ENCODE data around the gene SP8.

GRCh38 chr7:20804345-20804744 lies 17.7 kb upstream of the SP8 start:
- TF ChIP-seq POLR2A (IDR thresholded peaks at IDR 0.05; ENCODE audit: low read length) = no peak
- no peak for TF ChIP-seq GATA1 (IDR thresholded peaks at IDR 0.05; ENCODE audit: low read depth, low read length)

Measured in erythroblast (primary cell).